HG03135 (cell line): Measurements from ENCODE around the gene CARD18.
"Not testable (repeated sequence)": the region's sequence is repeated elsewhere in the genome, so short reads cannot be mapped to it uniquely, and the experiment has no call there.

Source experiments
- ATAC-seq: cut with Tn5 transposase; IDR thresholded peaks from one replicate; pipeline ENCODE4 v1.9.1; 2021; ENCODE audit warnings: mild to moderate bottlenecking, moderate library complexity; ENCODE audit not compliant: unreplicated experiment

CARD18 gene

DNA sequence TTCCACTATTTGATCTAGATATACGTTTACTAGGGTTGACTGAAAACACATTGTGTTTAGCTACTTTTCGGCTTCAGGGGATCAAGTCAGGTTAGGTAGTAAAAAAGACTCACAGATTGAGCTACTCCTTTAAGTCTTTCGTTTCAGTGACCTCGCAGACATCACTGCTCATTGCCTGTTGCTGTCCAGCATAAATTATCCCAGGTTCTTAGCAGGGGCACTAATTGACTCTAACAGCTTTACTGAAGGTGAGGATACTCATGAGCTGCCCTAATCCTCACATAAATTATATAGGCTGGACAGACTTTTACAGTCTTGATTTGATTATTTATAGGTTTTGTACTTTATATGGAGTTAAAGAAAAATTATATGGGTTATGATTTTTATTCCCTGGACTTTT, 3.7 kb downstream of the CARD18 start:
- no peak for ATAC-seq

DNA sequence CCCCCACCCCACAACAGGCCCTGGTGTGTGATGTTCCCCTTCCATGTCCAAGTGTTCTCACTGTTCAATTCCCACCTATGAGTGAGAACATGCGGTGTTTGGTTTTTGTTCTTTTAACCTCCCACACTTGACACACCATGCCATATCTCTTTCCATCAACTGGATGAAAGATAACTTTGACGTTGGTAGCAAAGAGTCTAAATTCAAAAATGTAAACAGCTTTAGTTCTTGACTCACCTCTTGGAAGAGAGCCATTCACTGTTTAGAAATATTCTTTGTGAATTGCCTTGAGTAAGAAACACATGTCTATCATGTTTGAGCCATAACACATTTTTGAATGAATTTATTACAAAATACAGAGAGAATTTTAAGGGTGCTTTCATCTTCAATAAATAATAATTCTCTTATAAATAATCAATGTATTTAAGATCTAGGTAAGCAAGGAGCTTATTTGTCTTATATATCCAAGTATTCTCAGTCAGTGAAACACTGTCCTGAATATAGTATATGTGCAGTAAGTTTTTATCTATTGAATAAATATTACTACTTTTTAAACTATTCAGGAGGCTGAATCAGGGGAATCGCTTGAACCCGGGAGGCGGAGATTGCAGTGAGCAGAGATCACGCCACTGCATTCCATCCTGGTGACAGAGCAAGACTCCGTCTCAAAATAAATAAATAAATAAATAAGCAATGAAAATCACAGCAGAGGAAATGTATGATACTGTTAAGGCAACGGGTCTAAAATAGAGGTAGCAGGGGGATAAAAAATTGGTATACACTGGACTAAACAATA, 6.7 kb downstream of the CARD18 start:
- no peak for ATAC-seq

DNA sequence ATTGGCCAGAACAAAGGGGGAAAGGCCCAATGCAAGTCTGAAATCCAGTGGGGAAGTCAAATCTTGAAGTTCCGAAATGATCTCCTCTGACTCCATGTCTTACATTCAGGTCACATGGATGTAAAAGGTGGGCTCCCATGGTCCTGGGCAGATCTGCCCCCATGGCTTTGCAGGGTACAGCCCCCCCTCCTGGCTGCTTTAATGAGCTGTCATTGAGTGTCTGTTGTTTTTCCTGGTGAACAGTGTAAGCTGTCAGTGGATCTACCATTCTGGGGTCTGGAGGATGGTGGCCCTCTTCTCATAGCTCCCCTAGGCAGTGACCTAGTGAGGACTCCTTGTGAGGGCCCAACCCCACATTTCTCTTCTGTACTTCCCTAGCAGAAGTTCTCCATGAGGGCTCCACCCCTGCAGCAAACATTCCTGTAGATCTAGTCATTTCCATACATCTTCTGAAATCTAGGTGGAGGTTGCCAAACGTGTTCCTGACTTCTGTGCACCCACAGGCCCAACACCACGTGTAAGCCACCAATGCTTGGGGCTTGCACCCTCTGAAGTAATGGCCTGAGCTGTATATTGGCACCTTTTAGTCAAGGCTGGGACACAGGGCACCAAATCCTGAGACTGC, 9.3 kb downstream of the CARD18 start:
- no peak for ATAC-seq

DNA sequence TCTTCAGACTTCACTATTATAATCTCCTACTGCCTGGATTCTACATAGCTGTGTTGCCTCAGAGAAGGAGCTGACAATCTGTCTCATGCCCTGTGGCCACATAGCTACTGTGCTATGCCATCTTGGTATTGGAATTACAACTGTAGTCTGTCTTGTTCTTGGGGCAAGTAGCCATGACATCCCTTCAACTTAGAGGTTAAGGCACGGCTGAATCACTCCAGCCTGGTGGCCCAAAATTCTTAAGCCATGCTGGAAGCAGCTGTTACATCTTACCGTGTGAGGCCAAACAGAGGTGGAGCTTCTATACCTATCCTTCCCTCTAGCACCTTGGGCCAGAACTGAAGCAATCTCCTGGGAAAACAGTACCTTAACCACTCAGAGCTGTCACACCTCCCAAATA, 14.8 kb downstream of the CARD18 start:
- no peak for ATAC-seq

DNA sequence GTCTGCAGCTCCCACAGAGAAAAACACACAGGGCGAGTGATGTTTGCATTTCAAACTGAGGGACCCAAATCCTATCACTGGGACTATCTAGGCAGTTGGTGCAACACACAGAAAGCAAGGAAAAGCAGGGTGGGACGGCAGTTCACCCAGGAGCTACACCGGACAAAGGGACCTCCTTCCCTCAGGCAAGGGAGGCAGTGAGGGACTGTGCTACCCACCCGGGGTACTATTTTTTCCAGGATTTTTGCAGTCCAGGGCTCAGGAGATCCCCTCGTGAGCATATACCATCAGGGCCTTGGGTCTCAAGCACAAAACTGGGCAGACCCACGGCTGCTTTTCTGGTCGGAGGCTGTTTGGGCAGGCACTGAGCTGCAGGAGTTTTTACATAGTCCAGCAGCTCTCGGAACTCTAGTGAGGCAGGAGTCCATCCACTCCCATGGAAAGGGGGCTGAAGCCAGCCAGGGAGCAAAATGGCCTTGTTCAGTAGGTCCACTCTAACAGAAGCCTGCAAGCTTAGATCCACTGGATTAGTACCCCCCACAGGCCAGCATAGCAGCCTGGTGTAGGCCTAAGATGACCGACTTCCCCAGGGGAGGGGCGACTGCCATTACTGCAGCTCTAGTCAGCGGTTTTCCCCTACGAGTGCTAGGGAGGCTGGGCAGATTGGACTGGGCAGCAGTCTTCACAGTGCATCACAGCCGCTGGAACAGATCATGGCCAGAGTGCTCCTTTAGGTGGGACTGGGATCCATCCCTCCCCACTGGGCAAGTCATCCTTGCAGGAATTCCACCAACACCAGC, 28.2 kb downstream of the CARD18 start:
- ATAC-seq: no peak

DNA sequence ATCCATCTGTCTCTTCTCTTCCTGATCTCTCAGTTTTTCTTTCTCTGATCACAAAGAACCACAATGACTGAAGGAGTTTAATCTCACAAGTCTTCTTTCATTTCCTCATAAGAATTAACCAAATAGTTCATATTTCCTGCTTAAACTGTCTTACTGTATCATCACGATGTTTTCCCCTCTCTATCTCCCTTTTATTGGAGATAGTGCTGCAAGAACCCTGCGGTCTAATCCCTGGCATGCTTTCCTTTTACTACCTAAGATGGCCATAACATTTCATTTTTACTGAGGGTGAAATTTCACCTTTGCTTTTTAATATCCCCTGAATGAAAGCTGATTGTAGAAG, 28.9 kb downstream of the CARD18 start:
- ATAC-seq: no peak

DNA sequence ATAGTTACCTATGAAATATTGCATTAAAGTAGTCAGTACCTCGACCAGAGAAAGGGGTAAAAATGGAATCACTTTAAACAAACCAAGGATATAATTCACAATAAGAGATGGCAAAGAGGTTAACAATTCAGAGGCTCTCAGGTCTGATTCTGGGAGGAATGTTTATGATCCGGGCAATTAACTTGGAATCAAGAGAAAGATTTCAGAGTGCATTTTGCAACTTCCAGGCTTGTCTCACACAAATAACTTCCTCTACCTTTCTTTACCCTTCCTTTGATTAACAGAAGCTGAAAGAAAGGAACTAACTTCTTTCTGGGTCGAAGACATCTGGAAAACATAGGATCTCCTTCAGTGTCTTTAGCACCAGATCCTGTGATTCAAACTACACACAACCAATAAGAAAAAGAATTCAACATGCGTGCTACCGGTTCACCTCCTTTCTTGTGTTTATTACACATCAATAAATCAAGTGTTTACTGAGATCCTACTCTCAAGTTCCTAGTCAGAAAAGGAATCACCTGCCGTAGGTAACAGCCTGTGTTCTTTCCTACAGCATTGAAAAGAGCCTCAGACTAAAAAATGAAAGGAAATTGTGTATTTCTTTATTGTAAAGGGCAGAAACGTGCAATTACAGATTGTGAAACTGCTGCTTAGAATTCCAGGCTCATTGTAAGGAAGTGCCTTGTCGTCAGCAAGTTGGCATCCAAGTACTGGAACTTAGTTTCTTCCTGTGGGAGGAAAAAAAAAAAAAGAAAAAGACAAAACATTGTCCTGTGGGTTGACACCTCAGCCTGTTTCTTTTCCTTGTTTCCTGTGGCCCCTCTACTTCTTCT, 29.5 kb downstream of the CARD18 start:
- no peak for ATAC-seq

DNA sequence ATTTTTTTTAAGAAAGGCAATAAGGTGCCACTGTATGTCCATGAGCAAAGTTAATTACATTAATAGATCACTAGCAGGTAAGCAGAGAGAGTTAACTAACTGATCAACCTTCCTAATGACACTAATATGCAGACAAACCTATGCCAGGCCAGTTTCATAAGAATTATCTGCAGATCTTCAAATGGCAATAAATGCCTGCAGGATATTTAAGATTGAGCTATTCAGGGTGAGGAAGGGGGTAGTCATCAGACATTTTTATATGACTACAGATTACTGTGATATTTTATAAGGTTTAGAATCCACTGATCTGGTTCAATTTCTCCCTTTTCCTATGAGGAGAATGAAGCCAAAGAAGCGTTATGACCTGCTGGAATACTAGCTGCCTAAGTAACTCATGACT, 30.2 kb downstream of the CARD18 start:
- ATAC-seq: no peak

DNA sequence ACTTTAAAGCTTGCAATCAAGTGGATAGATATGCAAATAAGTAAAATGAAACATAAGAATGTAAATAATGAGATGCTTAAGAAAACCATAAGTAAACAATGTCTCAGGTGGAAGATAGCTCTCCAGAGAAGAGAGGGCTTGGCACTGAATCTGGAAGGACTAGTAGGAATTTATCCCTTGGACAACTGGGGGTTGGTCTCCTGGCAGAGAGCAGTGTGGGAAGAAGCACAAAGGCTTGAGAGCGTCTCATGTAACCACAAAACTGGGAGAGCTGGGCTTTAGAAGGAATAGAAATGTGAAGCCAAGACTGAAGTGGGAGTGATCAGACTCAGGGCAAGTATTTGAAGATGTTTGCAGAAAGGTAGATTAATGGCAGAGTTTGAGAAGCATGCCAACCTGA, 31.3 kb downstream of the CARD18 start:
- ATAC-seq: no peak

DNA sequence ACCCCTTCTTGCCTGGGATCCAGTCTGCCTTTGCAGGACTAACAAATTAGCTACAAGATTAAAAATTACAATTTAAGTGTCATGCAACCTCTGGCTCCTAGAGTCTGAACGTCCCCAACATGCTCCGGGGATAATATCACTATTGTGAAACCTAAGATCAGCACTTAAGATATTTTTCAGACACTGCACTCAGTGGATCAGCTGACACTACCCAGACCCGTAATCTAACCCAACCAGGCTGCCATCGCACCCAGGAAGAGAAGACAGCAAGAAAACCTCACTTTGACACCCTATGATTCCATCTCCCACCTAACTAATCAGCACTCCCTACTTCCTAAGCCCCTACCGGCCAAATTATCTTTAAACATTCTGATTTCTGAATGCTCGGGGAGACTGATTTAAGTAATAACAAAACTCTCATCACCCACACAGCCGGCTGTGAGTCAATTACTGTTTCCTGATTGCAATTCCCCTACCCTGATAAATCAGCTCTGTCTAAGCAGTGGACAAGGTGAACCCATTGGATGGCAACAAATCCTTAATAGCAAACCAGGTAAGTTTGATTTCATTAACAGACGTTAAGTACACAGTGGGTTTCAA, 32.2 kb downstream of the CARD18 start:
- not testable (repeated sequence) for ATAC-seq

DNA sequence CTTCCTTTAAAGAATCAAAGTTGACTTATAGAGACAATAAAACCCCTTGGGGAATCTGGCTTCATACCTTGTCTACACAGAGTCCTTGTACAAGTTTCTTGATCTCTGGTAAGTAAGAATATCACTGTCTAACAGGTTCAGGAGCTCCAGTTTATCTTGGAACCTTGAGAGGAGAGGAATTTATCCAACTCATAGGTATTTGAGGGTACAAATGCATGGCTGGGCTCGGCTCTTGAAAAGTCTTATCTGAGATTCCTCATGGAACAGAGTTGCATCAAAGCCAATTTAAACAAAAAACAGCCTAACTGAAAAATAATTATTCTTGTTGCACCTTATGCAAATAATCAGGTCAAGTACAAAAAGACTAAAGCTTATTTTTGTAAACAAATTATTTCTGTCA, 33.4 kb downstream of the CARD18 start:
- no peak for ATAC-seq

DNA sequence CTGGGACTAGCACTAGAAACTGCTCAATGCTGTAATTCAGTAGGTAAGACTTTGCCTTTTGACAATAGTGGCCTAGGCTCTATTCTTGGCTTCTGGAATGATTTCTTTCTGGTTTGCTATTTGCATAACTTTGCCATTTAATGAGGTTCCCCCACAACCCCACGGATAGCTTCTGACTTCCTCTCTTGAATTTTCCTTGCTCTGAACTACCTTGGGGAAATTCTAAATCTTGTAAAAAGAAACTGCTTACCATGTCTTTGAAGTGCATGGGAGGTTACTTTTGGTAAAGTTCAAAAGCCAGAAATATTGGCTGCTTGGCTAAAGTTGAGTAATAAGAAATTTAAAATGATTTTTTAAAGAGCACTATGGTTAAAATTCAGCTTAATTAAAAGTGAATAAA, 35.3 kb downstream of the CARD18 start:
- ATAC-seq: no peak

DNA sequence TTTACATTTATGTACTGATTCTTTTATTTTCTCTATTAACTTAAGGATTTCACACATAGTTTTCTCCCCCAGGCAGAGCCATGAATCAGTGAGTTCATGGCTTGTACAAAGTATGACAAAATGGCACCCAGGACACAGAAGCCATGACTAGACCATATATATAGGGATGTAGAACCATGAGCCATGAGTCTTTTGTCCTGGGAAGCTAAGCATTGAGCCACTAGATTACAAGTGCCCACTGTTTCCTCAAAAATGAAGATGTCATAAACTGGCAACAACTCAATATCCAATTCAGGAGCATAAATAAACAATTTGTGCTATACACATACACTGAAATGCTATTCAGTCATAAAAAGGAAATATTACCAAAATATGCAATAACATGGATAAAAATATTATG, 36.2 kb downstream of the CARD18 start:
- ATAC-seq: no peak

DNA sequence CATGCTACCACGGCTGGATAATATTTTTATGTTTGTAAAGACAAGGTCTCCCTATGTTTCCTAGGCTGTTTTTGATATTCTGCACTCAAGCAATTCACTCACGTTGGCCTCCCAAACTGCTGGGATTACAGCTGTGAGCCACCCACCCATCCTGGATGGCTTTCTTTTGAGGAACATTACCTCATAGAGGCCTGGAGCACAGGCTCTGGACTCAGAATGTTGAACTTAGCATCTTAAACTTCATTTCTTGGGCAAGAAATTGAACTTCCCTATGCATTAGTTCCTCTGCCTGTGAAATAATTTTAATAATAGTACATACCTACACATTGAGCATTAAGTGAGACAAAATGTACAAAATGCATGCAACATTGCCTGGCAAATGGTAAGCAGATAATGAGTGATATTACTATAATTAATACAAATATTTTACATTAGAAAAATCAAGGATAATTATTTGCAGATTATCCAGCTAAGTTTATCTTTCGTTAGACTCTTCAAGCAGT, 37.4 kb downstream of the CARD18 start:
- not testable (repeated sequence) for ATAC-seq

DNA sequence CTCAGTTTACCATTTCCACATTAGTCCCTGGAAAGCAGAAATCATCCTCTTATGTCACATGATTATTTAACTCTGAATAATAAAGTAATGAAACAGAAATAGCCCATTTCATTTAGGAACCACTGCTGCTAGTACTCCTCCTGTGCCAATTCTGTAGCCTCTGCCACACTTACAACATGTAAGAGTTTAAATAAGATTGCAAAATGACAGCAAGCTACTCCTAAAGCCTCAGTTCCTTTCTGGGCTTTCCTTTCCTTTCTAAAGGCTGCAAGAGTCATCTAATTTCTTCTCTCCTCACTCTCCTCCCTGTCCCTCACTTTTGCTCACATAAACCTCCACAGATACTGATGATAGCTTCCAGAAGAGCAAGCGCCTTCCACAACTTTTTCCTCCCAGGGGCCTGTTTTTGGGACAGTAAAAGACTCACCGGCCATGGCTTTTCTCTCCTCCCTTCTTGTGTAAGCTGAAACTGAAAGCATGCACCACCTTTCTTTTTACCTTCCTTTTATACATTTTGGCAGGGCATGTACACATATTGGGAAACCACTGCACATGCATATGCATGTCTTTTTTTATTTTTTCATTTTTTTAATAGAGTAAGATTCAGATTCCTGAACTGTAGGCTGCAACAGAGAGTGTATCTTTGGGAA, 38.5 kb downstream of the CARD18 start:
- no peak for ATAC-seq

DNA sequence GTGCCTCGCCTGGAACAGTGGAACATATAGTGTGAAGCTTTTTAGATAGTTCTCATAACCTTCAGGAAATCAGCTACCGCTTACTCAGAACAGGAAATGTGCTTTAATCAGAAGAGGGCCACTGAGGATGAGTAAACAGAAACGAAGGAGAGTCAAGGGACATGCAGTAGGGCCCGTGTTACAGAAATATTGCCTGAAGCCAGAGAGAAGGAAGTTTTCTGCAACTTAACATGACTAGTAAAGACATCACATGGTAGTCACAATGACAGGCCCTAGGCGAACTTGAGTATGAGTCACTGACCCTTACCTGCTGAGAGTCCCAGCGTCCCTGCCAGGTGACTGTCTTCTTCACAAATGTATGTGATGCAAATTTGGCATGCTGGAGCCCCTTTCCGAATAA, 39.4 kb downstream of the CARD18 start:
- ATAC-seq: no peak

DNA sequence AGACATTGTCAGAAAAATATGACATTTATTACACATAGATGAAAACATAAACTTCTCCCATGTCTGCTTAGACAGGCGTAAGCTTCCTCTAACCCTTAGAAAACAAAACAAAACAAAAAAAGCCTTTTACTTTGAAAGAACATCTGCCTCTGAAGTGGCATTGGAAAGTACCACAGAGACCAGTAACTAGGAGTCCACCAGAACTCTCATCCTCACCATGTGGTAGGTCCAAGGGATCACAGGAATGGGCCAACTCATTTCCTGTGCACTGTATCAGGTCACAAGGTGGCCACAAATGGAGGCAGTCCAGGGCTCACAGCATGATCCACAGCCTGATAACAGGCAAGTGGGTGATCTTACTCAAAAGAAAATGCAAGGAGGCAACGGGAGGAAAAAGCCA, 40.0 kb downstream of the CARD18 start:
- not testable (repeated sequence) for ATAC-seq

DNA sequence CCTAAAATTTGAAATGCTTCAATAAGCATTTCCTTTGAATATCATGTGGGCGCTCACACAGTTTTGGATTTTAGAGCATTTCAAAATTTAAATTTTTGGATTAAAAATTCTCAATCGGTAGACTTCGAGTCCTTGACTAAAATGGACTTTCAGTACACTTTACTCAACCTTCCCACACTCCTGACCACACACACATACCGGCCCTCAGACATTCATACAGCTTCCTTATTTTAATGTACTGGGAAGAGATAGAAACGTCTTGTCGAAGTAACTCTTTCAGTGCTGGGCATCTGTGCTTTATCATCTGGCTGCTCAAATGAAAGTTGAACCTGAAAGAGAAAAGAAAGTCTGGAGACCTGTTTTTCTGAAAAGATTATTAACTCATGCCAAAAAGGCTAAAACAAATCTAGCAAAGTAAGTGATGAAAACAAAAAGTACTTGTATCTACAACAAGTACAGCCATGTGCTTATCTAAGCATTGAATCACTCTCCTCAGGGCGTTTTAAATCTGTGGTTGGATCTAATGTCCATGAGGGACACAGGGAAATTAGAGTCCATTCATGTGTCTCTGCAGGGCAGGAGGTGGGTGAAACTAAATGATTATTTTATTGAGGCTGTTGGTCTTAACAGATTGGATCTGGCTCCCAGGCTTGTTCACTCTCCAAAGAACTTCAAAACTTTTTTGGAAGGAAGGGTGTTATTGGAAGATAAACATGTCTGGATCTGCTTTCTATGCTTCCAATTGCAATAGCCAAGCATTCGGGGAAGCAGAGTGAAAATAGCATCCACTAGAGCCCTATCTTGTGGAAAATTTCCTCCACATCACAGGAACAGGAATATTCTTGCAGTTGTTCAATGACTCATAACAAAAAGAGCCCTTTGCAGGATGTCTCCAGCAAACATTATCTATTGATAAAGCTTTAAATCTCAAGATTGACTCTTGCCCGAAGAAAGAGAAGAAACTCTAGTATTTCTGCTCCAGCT, 47.0 kb downstream of the CARD18 start:
- ATAC-seq: no peak
